KMS-11 (cell line): ENCODE measurements around the gene IFNL3.

Experiments used
- H2AFZ ChIP-seq: fragments of 200-600 bp; sonication (generic); 2 replicates; pipeline ENCODE4 v1.6.1; 2016; ENCODE audit warnings: antibody characterized with exemption, mixed run types, low read depth
- H3K27ac ChIP-seq: fragments of 200-600 bp; sonication (generic); 2 replicates; pipeline ENCODE4 v1.6.1; 2016; ENCODE audit warnings: mild to moderate bottlenecking, mixed run types
- H3K27me3 ChIP-seq: fragments of 200-600 bp; sonication (generic); 2 replicates; pipeline ENCODE4 v1.6.1; 2017; ENCODE audit warnings: mild to moderate bottlenecking, low read depth, mixed run types, moderate library complexity; ENCODE audit not compliant: insufficient read depth
- H3K36me3 ChIP-seq: fragments of 200-600 bp; sonication (generic); 2 replicates; pipeline ENCODE4 v1.6.1; 2017; ENCODE audit warnings: mild to moderate bottlenecking, mixed run types; ENCODE audit not compliant: insufficient read depth
- H3K4me1 ChIP-seq: fragments of 200-600 bp; sonication (generic); 2 replicates; pipeline ENCODE4 v1.6.1; 2016; ENCODE audit warnings: mild to moderate bottlenecking, low read depth, mixed run types; ENCODE audit not compliant: poor library complexity, severe bottlenecking
- H3K4me2 ChIP-seq: fragments of 200-600 bp; sonication (generic); 2 replicates; pipeline ENCODE4 v1.7.0; 2016; ENCODE audit warnings: mild to moderate bottlenecking, mixed run types
- H3K4me3 ChIP-seq: fragments of 200-600 bp; sonication (generic); IDR thresholded peaks from 2 replicates; pipeline ENCODE4 v1.6.1; 2017; ENCODE audit warnings: low read depth, low read length, mixed read lengths; ENCODE audit not compliant: insufficient read depth
- H3K79me2 ChIP-seq: fragments of 200-600 bp; sonication (generic); 2 replicates; pipeline ENCODE4 v1.6.1; 2016; ENCODE audit warnings: low read depth, mixed run types; ENCODE audit not compliant: insufficient read depth
- H3K9ac ChIP-seq: fragments of 200-600 bp; sonication (generic); 2 replicates; pipeline ENCODE4 v1.6.1; 2016; ENCODE audit warnings: mild to moderate bottlenecking, mixed run types
- H4K20me1 ChIP-seq: fragments of 200-600 bp; sonication (generic); 2 replicates; pipeline ENCODE4 v1.6.1; 2016; ENCODE audit warnings: mild to moderate bottlenecking, mixed run types; ENCODE audit not compliant: insufficient read depth
- CTCF ChIP-seq: fragments of 200-600 bp; sonication (generic); conservative IDR thresholded peaks from 2 replicates; pipeline ENCODE4 v1.6.1; 2017; ENCODE audit warnings: low read depth, mild to moderate bottlenecking, antibody characterized with exemption, low read length, moderate library complexity, mixed read lengths

The IFNL3 gene

GRCh38 chr19:39265321-39265916 lies 20.6 kb upstream of the IFNL3 start:
- Histone ChIP-seq H3K27me3 (no peaks in the 10 kb centered on the region), H2AFZ (no peak overlapping the region), H3K27ac (no peak overlapping the region), H3K79me2 (no peaks in the 10 kb centered on the region), H3K4me2 (no peak overlapping the region), H3K36me3 (no peaks in the 10 kb centered on the region), H4K20me1 (no peaks in the 10 kb centered on the region), H3K4me1 (no peaks in the 10 kb centered on the region), H3K9ac (no peak overlapping the region), H3K4me3 (no peak overlapping the region)
- no peak for TF ChIP-seq CTCF

- no peaks in the 10 kb centered on the region for H3K4me1 ChIP-seq
- no peak for TF ChIP-seq CTCF
- no peaks in the 10 kb centered on the region for H3K36me3 ChIP-seq
- no peak overlapping the region for H3K4me3 ChIP-seq
- H3K27ac ChIP-seq: no peak overlapping the region
- H3K27me3 ChIP-seq: no peaks in the 10 kb centered on the region
- H3K4me2 ChIP-seq: no peak overlapping the region
- H2AFZ ChIP-seq: no peak overlapping the region
- H3K9ac ChIP-seq: no peak overlapping the region
- H3K79me2 ChIP-seq: no peaks in the 10 kb centered on the region
- H4K20me1 ChIP-seq: no peaks in the 10 kb centered on the region
Observed at GRCh38 chr19:39264306-39265290, 19.8 kb upstream of the IFNL3 start.

GRCh38 chr19:39263912-39264305 lies 19.1 kb upstream of the IFNL3 start:
- no peak overlapping the region for H3K27ac ChIP-seq
- H4K20me1 ChIP-seq: no peaks in the 10 kb centered on the region
- no peaks in the 10 kb centered on the region for H3K79me2 ChIP-seq
- no peaks in the 10 kb centered on the region for H3K27me3 ChIP-seq
- H2AFZ ChIP-seq: no peak overlapping the region
- no peak for TF ChIP-seq CTCF
- H3K36me3 ChIP-seq: no peaks in the 10 kb centered on the region
- no peaks in the 10 kb centered on the region for H3K4me1 ChIP-seq
- H3K4me3 ChIP-seq: no peak overlapping the region
- no peak overlapping the region for H3K4me2 ChIP-seq
- no peak overlapping the region for H3K9ac ChIP-seq

GRCh38 chr19:39262496-39262895 lies 17.7 kb upstream of the IFNL3 start:
- H3K4me3 ChIP-seq: no peak overlapping the region

More at GRCh38 chr19:39262496-39262895, 17.7 kb upstream of the IFNL3 start:
- Histone ChIP-seq H4K20me1 (no peaks in the 10 kb centered on the region), H3K27ac (no peak overlapping the region), H3K36me3 (no peaks in the 10 kb centered on the region), H3K79me2 (no peaks in the 10 kb centered on the region), H3K9ac (no peak overlapping the region), H3K4me1 (no peaks in the 10 kb centered on the region), H3K4me2 (no peak overlapping the region), H2AFZ (no peak overlapping the region), H3K27me3 (no peaks in the 10 kb centered on the region)
- TF ChIP-seq CTCF: no peak
